HCT116 (cell line): ENCODE measurements around the gene CFAP77. TPM values are rescaled to one million over a fixed set of nuclear protein-coding genes. Genes with fewer than 3 reads are reported as not detected.

Experiments
- ATAC-seq: fragments of 200-7000 bp; cut with Tn5 transposase; 2 replicates; pipeline ENCODE4 v1.9.1; 2020; ENCODE audit warnings: mild to moderate bottlenecking, moderate library complexity
- BruUV-seq: library from RNA; stranded (reverse); fragments of 400-500 nt; replicated peaks from 2 replicates; lab custom pipeline; 2021; lab: Mats Ljungman, UMichigan
- CTCF ChIA-PET: fragments of 300-600 bp; sonication (Branson Sonifier 250); formaldehyde crosslinking; loops from one replicate; lab custom pipeline; 2021; ENCODE audit warnings: antibody characterized with exemption; lab: Charles Lee
- POLR2A ChIA-PET: fragments of 300-600, 350-600 bp; sonication (Branson Sonifier 250); formaldehyde crosslinking; loops from one replicate; lab custom pipeline; 2021; ENCODE audit warnings: antibody characterized with exemption; lab: Charles Lee
- RAD21 ChIA-PET, 2 experiments: fragments of 300-600 bp; sonication (Branson Sonifier 250); formaldehyde crosslinking; loops; one replicate each; lab custom pipeline; 2023; ENCODE audit warnings: low total read pairs in 2 of 2; ENCODE audit not compliant: uncharacterized antibody in 2 of 2, unreplicated experiment in 2 of 2, low non-redundant PET in 1 of 2; lab: Charles Lee
- DNase-seq: peaks from one replicate; pipeline ENCODE4 v3.0.0-alpha.2; 2010; ENCODE audit warnings: low read depth, low spot score
- H2AFZ ChIP-seq: fragments of 200-600 bp; shearing (Covaris generic), sonication (generic); 2 replicates; pipeline ENCODE4 v1.6.1; 2017; ENCODE audit warnings: low read depth, mixed run types, mixed read lengths, antibody characterized with exemption, low read length; ENCODE audit not compliant: poor library complexity, severe bottlenecking
- H3K27ac ChIP-seq: 2 replicates; pipeline ENCODE4 v1.5.1; 2012; ENCODE audit warnings: low read depth, low read length
- H3K27me3 ChIP-seq: fragments of 200-600 bp; sonication (generic); 2 replicates; pipeline ENCODE4 v1.6.1; 2016; ENCODE audit warnings: mixed run types, low read length, mixed read lengths; ENCODE audit not compliant: insufficient read depth
- H3K36me3 ChIP-seq, 2 experiments: fragments of 200-500 bp in 1 of 2; fragments of 200-600 bp in 1 of 2; sonication (Bioruptor generic) in 1 of 2; sonication (generic) in 1 of 2; 2 replicates each; pipeline versions ENCODE4 v1.5.1 to v1.6.1; 2014 to 2016; ENCODE audit warnings: low read length in 2 of 2, inconsistent platforms in 1 of 2, mixed read lengths in 1 of 2, mixed run types in 1 of 2; ENCODE audit not compliant: insufficient read depth in 2 of 2, control insufficient read depth in 1 of 2
- H3K4me1 ChIP-seq, 2 experiments: fragments of 200-600 bp in 1 of 2; sonication (generic) in 1 of 2; 2 replicates each; pipeline versions ENCODE4 v1.5.1 to v1.6.1; 2012 to 2017; ENCODE audit warnings: low read length in 2 of 2, inconsistent platforms in 1 of 2, mild to moderate bottlenecking in 1 of 2, mixed read lengths in 1 of 2, mixed run types in 1 of 2, moderate library complexity in 1 of 2; ENCODE audit not compliant: insufficient read depth in 2 of 2, control insufficient read depth in 1 of 2
- H3K4me2 ChIP-seq: fragments of 200-600 bp; sonication (generic); 2 replicates; pipeline ENCODE4 v1.6.1; 2017; ENCODE audit warnings: mixed run types, low read length, mixed read lengths
- H3K4me3 ChIP-seq, 2 experiments: fragments of 200-600 bp in 1 of 2; sonication (generic) in 1 of 2; replicated peaks in 1 of 2; 2 replicates each; pipeline ENCODE4 v1.5.1; 2011 to 2016; ENCODE audit warnings: low read length in 2 of 2, control low read depth in 1 of 2, low read depth in 1 of 2, mild to moderate bottlenecking in 1 of 2, mixed read lengths in 1 of 2, mixed run types in 1 of 2
- H3K79me2 ChIP-seq: fragments of 200-600 bp; sonication (generic); 2 replicates; pipeline ENCODE4 v1.6.1; 2017; ENCODE audit warnings: mild to moderate bottlenecking, mixed run types, low read length, moderate library complexity, mixed read lengths; ENCODE audit not compliant: insufficient read depth
- H3K9ac ChIP-seq: fragments of 200-600 bp; sonication (generic); 2 replicates; pipeline ENCODE4 v1.6.1; 2016; ENCODE audit warnings: low read length, mixed read lengths
- H3K9me2 ChIP-seq: fragments of 200-600 bp; sonication (generic), shearing (Covaris generic); 2 replicates; pipeline ENCODE4 v1.6.1; 2017; ENCODE audit warnings: mixed run types, mild to moderate bottlenecking, moderate library complexity; ENCODE audit not compliant: insufficient read depth
- H3K9me3 ChIP-seq, 2 experiments: fragments of 200-500 bp in 1 of 2; fragments of 200-600 bp in 1 of 2; sonication (Bioruptor generic) in 1 of 2; sonication (generic) in 1 of 2; 2 replicates each; pipeline ENCODE4 v1.6.1; 2014 to 2017; ENCODE audit warnings: low read length in 2 of 2, mixed read lengths in 2 of 2, inconsistent platforms in 1 of 2, low read depth in 1 of 2, mild to moderate bottlenecking in 1 of 2, mixed run types in 1 of 2, moderate library complexity in 1 of 2; ENCODE audit not compliant: control insufficient read depth in 1 of 2, insufficient read depth in 1 of 2
- H4K20me1 ChIP-seq: fragments of 200-600 bp; sonication (generic), shearing (Covaris generic); 2 replicates; pipeline ENCODE4 v1.6.1; 2017; ENCODE audit warnings: mixed run types, mild to moderate bottlenecking, moderate library complexity; ENCODE audit not compliant: insufficient read depth
- ELF1 ChIP-seq: IDR thresholded peaks from 2 replicates; pipeline ENCODE4 v1.6.1; 2012; ENCODE audit warnings: low read depth, borderline replicate concordance
- EZH2phosphoT487 ChIP-seq: fragments of 200-600 bp; IDR thresholded peaks from 2 replicates; pipeline ENCODE4 v1.6.1; 2018; ENCODE audit warnings: antibody characterized with exemption, borderline replicate concordance
- POLR2AphosphoS5 ChIP-seq: IDR thresholded peaks from 2 replicates; pipeline ENCODE4 v1.6.1; 2011; ENCODE audit warnings: mild to moderate bottlenecking, low read depth, low read length, moderate library complexity
- SP1 ChIP-seq: IDR thresholded peaks from 2 replicates; pipeline ENCODE4 v1.6.1; 2012; ENCODE audit warnings: low read depth
- TCF7L2 ChIP-seq: IDR thresholded peaks from 2 replicates; pipeline ENCODE4 v1.7.0; 2011; ENCODE audit warnings: borderline replicate concordance, inconsistent platforms; ENCODE audit not compliant: insufficient read depth, insufficient read length; ENCODE audit errors: extremely low read depth
- intact Hi-C: fragments of 100-400 bp; cut with micrococcal nuclease; formaldehyde crosslinking; loops from 2 replicates; pipeline ENCODE4 v1.10.0; 2022
- total RNA-seq: library from RNA; stranded (reverse); gene quantifications from one replicate; pipeline ENCODE4 v1.2.1, GENCODE V29; 2021; ENCODE audit not compliant: unreplicated experiment
- TF ChIP-seq, protein P1 (sequence below): IDR thresholded peaks from 2 replicates; pipeline ENCODE4 v1.6.1; 2012
- TF ChIP-seq, protein P2 (sequence below): IDR thresholded peaks from 2 replicates; pipeline ENCODE4 v1.6.1; 2011; ENCODE audit warnings: mild to moderate bottlenecking, low read length, moderate library complexity; ENCODE audit not compliant: insufficient replicate concordance; ENCODE audit errors: extremely low read depth

CFAP77 gene
- total RNA-seq, 1 experiment from 2014 or later = 0.98 TPM

DNA sequence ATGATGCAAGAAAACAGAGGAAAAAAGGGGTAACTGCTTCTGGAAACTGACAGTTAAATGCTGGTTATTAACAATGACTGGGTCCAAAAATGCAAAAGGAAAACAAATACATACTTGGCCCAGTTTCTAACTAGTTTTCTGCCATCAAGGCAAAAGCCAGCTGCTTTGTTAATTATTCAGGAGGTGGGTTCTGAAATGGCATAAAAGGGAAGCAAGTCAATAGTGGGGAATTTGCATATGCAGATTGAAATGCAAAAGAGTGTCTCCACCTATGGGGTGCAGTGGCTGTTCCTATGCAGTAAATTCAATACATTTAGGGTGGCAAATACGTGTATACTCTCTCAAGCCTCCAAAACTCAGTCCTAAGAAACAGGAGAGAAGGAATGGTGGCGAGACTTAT is 205.8 kb downstream of the CFAP77 start:
- no peaks in the 10 kb centered on the region for H4K20me1 ChIP-seq
- BruUV-seq = no TSS peak
- no peaks in the 10 kb centered on the region for H3K9me2 ChIP-seq
- POLR2A ChIA-PET = no interaction called here
- no peaks in the 10 kb centered on the region for H3K79me2 ChIP-seq
- H3K4me1 ChIP-seq = no peaks in the 10 kb centered on the region
- TF ChIP-seq SP1 = no peak
- TF ChIP-seq ELF1 = no peak
- no peak for TF ChIP-seq EZH2phosphoT487
- no peak for TF ChIP-seq POLR2AphosphoS5
- ATAC-seq (no peak), DNase-seq (no peak)
- no peak overlapping the region for H3K4me2 ChIP-seq
- intact Hi-C loops = no loop called here
- H3K4me3 ChIP-seq = no peak overlapping the region
- no peak overlapping the region for H3K27ac ChIP-seq
- RAD21 ChIA-PET = no interaction called here
- H3K36me3 ChIP-seq = peaks cover 54 to 73% of the 10 kb centered on the region in 2 experiments
- CTCF ChIA-PET = no interaction called here
- no peaks in the 10 kb centered on the region for H3K27me3 ChIP-seq
- no peaks in the 10 kb centered on the region for H3K9me3 ChIP-seq
- no peak overlapping the region for H3K9ac ChIP-seq
- no peak overlapping the region for H2AFZ ChIP-seq

DNA sequence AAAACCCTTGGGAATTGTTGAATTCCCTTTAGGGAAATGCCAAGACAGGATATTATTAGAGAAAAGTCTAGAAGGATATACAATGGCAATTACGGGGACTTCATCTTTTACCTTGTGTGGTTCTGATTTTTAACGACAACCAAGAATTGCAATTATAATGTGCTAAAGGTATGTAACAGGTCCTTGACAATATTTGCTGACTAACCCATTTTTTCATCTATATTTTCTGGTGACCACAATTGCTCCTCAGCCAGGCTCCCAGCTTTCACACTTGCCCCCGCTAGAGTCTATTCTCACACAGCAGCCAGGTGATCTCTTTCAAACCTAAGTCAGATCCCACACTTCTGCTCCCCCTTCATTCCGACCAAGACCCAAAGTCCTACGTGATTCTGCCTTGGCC is 206.7 kb downstream of the CFAP77 start:
- H2AFZ ChIP-seq = no peak overlapping the region
- RAD21 ChIA-PET = no interaction called here
- DNase-seq (no peak), ATAC-seq (no peak)
- H3K4me3 ChIP-seq = no peak overlapping the region
- H3K9me3 ChIP-seq = no peaks in the 10 kb centered on the region
- POLR2A ChIA-PET = no interaction called here
- no peaks in the 10 kb centered on the region for H4K20me1 ChIP-seq
- H3K9ac ChIP-seq = no peak overlapping the region
- H3K4me2 ChIP-seq = no peak overlapping the region
- no TSS peak for BruUV-seq
- intact Hi-C loops = no loop called here
- no peaks in the 10 kb centered on the region for H3K79me2 ChIP-seq
- H3K4me1 ChIP-seq = no peaks in the 10 kb centered on the region
- CTCF ChIA-PET = no interaction called here
- TF ChIP-seq, protein P1, sequence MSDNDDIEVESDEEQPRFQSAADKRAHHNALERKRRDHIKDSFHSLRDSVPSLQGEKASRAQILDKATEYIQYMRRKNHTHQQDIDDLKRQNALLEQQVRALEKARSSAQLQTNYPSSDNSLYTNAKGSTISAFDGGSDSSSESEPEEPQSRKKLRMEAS = no peak
- no peak for TF ChIP-seq TCF7L2
- TF ChIP-seq, protein P2, sequence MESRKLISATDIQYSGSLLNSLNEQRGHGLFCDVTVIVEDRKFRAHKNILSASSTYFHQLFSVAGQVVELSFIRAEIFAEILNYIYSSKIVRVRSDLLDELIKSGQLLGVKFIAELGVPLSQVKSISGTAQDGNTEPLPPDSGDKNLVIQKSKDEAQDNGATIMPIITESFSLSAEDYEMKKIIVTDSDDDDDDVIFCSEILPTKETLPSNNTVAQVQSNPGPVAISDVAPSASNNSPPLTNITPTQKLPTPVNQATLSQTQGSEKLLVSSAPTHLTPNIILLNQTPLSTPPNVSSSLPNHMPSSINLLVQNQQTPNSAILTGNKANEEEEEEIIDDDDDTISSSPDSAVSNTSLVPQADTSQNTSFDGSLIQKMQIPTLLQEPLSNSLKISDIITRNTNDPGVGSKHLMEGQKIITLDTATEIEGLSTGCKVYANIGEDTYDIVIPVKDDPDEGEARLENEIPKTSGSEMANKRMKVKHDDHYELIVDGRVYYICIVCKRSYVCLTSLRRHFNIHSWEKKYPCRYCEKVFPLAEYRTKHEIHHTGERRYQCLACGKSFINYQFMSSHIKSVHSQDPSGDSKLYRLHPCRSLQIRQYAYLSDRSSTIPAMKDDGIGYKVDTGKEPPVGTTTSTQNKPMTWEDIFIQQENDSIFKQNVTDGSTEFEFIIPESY = no peak
- TF ChIP-seq, all 23 proteins: peak for 0
- no peaks in the 10 kb centered on the region for H3K27me3 ChIP-seq
- H3K27ac ChIP-seq = no peak overlapping the region
- H3K9me2 ChIP-seq = no peaks in the 10 kb centered on the region
- H3K36me3 ChIP-seq = peaks cover 47 to 73% of the 10 kb centered on the region in 2 experiments
